Activated CD4-positive, CD25-positive, alpha-beta regulatory T cell treated with anti-CD3 and anti-CD28 coated beads, Interleukin-2, amount 50 U/mL, for 16 hours (primary cell): ENCODE data around the gene OPRL1.

Source experiments
- DNase-seq: peaks from one replicate; pipeline ENCODE4 v3.0.0-alpha.2; 2020; ENCODE audit warnings: low read depth, low spot score

The OPRL1 gene

GRCh38 chr20:64140061-64140931, 60.4 kb downstream of the OPRL1 start:
- DNase-seq = no peak

- DNase-seq = no peak
These were observed 61.1 kb downstream of the OPRL1 start for GRCh38 chr20:64140956-64141355.

GRCh38 chr20:64142590-64142989, 62.7 kb downstream of the OPRL1 start:
- DNase-seq = no peak

DNA sequence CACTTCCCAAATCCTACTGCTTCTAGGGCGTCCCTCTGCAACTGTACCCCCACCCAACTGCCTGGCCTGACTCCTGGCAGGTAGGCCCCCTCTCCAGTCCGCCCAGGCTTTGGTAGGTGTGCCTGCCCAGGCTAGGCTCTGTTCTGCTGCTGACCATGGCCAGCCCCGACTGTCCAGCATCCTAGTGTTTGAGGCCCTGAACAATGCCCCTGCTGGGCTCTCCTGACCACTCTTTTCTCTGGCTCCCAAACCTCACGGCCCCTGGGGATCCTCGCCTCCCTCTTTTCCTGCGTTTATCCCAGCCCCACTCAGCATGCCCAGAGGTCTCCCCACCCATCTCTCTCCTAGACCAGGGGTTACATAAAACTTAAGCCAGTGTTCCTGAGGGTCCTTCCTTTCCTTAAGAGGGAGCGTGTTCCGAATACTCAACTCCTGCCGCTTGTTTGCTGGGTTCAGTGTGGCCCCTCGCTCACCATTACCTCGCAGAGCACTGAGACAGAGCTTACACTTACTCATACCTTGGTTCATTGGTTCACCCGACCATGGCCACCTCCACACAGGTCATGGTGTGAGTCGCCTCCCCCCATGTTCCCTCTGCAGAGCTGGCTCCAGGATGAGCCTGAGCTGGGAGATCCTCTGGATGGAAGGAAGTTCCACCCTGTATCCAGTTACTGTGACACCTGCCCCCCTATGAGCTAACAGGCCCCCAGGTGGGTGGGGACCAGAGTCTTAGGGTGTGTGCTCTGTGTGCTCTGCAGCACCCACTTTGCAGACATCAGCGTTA, 63.3 kb downstream of the OPRL1 start:
- no peak for DNase-seq

DNA sequence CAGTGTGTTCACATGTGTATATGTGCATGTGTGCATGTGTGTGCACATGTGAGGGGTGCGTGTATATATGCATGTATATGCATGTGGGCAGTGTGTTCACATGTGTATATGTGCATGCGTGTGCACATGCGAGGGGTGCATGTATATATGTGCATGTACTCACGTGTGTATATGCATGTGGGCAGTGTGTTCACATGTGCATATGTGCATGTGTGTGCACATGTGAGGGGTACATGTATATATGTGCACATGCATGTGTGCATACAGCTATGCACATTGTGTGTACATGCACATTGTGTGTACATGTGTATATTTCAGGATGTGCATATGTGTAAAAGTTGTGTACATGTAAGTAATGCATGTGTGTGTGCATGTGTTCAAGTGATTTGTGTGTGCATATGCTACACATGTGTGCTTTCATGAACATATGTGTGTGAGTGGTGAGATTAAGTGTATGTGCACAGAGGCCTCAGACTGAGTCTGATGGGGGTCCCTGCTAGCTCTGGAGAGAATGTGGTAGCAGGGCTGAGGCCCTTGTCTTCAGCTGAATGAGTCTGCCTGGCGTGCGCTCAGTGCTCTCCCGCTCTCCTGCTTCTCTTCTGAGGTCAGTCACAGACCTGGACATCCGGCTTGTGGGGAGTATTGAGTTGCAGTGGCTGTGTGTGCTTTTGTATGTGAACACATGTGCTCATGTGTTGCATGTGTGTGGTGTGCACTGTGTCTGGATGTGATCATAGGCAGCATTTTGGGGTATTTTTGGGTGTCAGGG, 64.4 kb downstream of the OPRL1 start:
- no peak for DNase-seq

DNA sequence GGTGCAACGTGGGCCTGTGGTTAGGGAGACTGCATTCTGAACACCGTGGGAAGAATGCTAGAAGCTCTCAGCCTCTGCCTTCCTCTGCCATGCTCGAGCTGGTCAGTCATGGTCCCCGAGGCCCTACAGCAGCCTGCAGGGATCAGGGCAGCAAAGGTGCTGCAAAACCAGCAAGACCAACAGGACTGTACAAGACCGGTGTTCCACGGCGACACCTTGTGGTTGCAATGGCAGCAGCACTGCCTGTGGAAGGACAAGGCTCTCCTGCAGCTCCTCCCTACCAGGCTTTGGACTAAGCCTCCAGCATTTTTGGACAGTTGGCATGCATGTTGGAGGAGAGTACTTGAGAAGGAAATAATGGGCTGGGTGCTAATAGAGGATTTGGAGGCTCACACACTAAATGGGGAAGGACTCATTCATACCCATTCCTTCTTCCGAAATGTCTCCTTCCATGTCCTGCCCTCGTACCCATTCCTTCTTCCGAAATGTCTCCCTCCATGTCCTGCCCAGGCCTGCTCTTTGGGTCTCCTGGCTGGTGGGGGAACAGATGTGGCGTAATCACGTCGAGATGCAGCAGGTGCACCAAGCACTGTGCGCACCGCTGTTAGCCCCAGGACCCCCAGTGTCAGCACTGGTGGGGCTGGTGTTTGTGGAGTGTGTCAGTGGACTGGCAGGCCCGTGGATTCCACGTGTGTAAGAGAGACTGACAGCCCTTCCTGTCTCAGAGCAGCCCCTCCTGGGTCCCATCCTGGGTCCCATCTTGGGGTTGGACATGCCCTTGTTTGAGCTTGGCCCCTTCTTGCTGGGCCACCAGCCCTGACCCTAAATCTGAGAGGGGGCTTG, 65.8 kb downstream of the OPRL1 start:
- no peak for DNase-seq

- DNase-seq = no peak
These were observed 66.5 kb downstream of the OPRL1 start for GRCh38 chr20:64146301-64146935.

DNA sequence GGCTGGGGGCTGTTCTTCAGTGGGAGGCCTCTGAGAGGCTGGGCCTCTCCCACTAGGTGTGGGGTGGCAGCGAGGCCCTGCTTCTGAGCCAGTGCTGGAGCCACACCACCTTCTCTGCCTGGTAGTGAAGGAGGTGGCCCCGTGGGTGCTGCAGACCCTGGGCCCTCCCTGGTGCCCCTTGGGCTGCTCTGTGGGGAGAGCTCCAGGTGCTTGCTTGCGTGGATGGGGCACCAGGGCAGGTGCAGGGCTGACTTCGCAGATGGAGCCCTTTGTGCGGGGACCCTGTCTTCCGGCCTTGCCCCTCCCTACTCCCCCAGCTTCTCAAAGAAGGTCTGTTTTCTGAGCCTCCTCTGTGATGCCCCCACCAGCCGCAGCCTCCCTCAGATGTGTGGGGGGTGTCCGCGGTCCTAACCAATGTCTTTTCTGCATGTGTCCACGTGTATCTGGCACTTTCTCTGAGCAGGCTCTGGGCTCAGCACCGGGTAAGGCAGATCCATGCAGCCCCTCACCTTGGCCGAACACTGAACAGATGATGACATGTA, 67.1 kb downstream of the OPRL1 start:
- DNase-seq = no peak

GRCh38 chr20:64148581-64148980, 68.7 kb downstream of the OPRL1 start:
- DNase-seq = no peak

DNA sequence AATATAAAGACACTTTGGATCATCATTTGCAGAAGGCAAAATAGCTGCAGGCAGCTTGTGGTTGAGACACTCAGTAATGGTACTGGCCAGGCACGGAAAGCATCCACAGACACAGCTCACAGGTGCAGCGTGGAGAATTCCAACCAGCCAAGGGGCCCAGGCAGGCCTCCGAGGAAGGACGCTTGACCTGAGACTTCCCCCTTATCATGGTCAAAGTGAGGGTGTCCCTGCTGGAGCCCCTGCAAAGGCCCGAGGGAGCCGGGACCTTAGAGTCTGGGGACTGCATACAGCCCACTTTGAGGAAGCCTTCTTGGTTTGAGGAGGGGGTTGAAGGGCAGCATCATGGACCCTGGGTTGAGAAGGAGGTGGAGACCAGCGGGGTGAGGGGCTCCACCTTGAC, 69.3 kb downstream of the OPRL1 start:
- no peak for DNase-seq

GRCh38 chr20:64149809-64150560, 70.1 kb downstream of the OPRL1 start:
- no peak for DNase-seq
